Esophagus muscularis mucosa (tissue), 4 donors: Measurements from ENCODE around the gene SUPT6H. TPM values are rescaled to one million over a fixed set of nuclear protein-coding genes. Genes with fewer than 3 reads are reported as not detected.

Experiments
- DNase-seq: peaks from one replicate; pipeline ENCODE4 v3.0.0-alpha.2; 2017; ENCODE audit errors: extremely low spot score
- H3K27ac ChIP-seq, 4 donors: fragments of 200-600 bp; sonication (generic); replicated peaks in 1 of 4; 1 replicate in 3 of 4; 2 replicates in 1 of 4; pipeline ENCODE4 v1.5.1; 2016 to 2019; ENCODE audit warnings: mild to moderate bottlenecking in 1 of 4
- H3K27me3 ChIP-seq, 4 donors: fragments of 200-600 bp; sonication (generic); one replicate each; pipeline versions ENCODE4 v1.5.1 to v1.6.0; 2016 to 2019
- H3K36me3 ChIP-seq, 4 donors: fragments of 200-600 bp; sonication (generic); one replicate each; pipeline ENCODE4 v1.5.1; 2016 to 2019
- H3K4me1 ChIP-seq, 4 donors: fragments of 200-600 bp; sonication (generic); one replicate each; pipeline ENCODE4 v1.5.1; 2016 to 2019
- H3K4me3 ChIP-seq, 4 donors: fragments of 200-600 bp; sonication (generic); 1 replicate in 2 of 4; 2 replicates in 2 of 4; pipeline ENCODE4 v1.5.1; 2016 to 2019; ENCODE audit warnings: mild to moderate bottlenecking in 4 of 4, moderate library complexity in 1 of 4
- H3K9me3 ChIP-seq, 4 donors: fragments of 200-600 bp; sonication (generic); 1 replicate in 3 of 4; 2 replicates in 1 of 4; pipeline ENCODE4 v1.5.1; 2016 to 2019
- CTCF ChIP-seq, 3 experiments: fragments of 200-600 bp in 2 of 3; fragments of 450-650 bp in 1 of 3; sonication (generic) in 2 of 3; IDR thresholded peaks; one replicate each; pipeline ENCODE4 v1.5.1; 2017 to 2019; ENCODE audit warnings: antibody characterized with exemption in 3 of 3, mild to moderate bottlenecking in 2 of 3, moderate library complexity in 1 of 3
- EP300 ChIP-seq: sonication (generic); formaldehyde crosslinking; IDR thresholded peaks from one replicate; pipeline ENCODE4 v1.6.1; 2017; ENCODE audit warnings: antibody characterized with exemption
- POLR2A ChIP-seq: fragments of 450-650 bp; IDR thresholded peaks from one replicate; pipeline ENCODE4 v1.6.1; 2017; ENCODE audit warnings: antibody characterized with exemption, moderate library complexity, mild to moderate bottlenecking, low read depth
- POLR2AphosphoS5 ChIP-seq, 2 donors: sonication (generic); formaldehyde crosslinking; IDR thresholded peaks; one replicate each; pipeline ENCODE4 v1.6.1; 2017; ENCODE audit warnings: antibody characterized with exemption in 2 of 2
- WGBS: methylation state at CpG from one replicate; pipeline ENCODE4 v1.1.5; 2018; 5-methylcytosine and 5-hydroxymethylcytosine counted together
- intact Hi-C: fragments of 100-400 bp; cut with DNase I; formaldehyde crosslinking; loops from one replicate; pipeline ENCODE4 v1.15.1; 2023
- total RNA-seq, 4 donors: library from RNA; depleted of rRNA; stranded (reverse); fragments of >200 nt; gene quantifications; one replicate each; pipeline versions ENCODE4 v1.1.0 to v1.2.1, GENCODE V29; 2016

SUPT6H gene
- total RNA-seq, 4 donors from 2014 or later: 57.3 to 84.4 (median 71.1) TPM

GRCh38 chr17:28615260-28615940 lies 46.6 kb upstream of the SUPT6H start:
- intact Hi-C loops: no loop called here
- H3K4me1 ChIP-seq: no peaks in the 10 kb centered on the region
- TF ChIP-seq POLR2AphosphoS5 (IDR thresholded peaks at IDR 0.05) (no peak), POLR2A (no peak), EP300 (no peak), CTCF (IDR thresholded peaks at IDR 0.05) (no peak)
- H3K36me3 ChIP-seq: peaks cover 61 to 77% (median 70%) of the 10 kb centered on the region in 4 donors
- no peak for DNase-seq
- H3K4me3 ChIP-seq: no peak overlapping the region
- no peaks in the 10 kb centered on the region for H3K27me3 ChIP-seq
- no peak overlapping the region for H3K27ac ChIP-seq
- WGBS: 84% methylated on average over 3 of the region's 4 CpGs
- H3K9me3 ChIP-seq: no peaks in the 10 kb centered on the region

DNA sequence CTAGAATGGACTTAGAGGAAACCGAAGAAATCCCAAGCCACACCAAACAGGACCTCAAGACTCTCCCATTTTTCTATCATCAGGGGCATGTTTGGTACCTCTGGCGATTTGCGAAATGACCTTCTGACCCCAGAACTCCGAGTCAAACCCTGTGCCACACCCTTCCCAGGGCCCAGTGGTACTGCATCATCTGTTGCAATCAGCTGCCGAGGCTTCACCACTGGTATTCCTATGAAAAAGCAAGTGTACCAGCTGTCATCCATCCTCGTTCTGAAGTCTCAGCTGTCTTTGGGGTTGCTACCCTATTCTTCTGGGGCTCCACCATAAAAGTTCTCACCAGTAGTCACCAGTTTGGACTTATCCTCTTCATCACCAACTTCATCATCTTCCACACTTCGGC lies 45.7 kb upstream of the SUPT6H start:
- DNase-seq: no peak
- no peaks in the 10 kb centered on the region for H3K4me1 ChIP-seq
- H3K27me3 ChIP-seq: no peaks in the 10 kb centered on the region
- TF ChIP-seq POLR2AphosphoS5 (IDR thresholded peaks at IDR 0.05) (no peak), POLR2A (no peak), CTCF (IDR thresholded peaks at IDR 0.05) (no peak), EP300 (no peak)
- intact Hi-C loops: no loop called here
- H3K9me3 ChIP-seq: no peaks in the 10 kb centered on the region
- H3K27ac ChIP-seq: no peak overlapping the region
- WGBS: 80% methylated on average over 6 of the region's 7 CpGs
- no peak overlapping the region for H3K4me3 ChIP-seq
- H3K36me3 ChIP-seq: peaks cover 70 to 82% (median 78%) of the 10 kb centered on the region in 4 donors

- WGBS: 88% methylated on average over 3 of the region's 3 CpGs
- DNase-seq: no peak
- H3K27ac ChIP-seq: no peak overlapping the region
- H3K9me3 ChIP-seq: no peaks in the 10 kb centered on the region
- intact Hi-C loops: no loop called here
- H3K27me3 ChIP-seq: no peaks in the 10 kb centered on the region
- peaks cover 91 to 100% (median 99%) of the 10 kb centered on the region in 4 donors for H3K36me3 ChIP-seq
- H3K4me3 ChIP-seq: no peak overlapping the region
- H3K4me1 ChIP-seq: no peaks in the 10 kb centered on the region
- TF ChIP-seq EP300: no peak
- TF ChIP-seq POLR2AphosphoS5 (IDR thresholded peaks at IDR 0.05): no peak
- no peak for TF ChIP-seq CTCF (IDR thresholded peaks at IDR 0.05)
Measured at GRCh38 chr17:28618464-28618863, 43.5 kb upstream of the SUPT6H start.

- intact Hi-C loops: no loop called here
- no peak for TF ChIP-seq CTCF (IDR thresholded peaks at IDR 0.05)
- TF ChIP-seq POLR2A: no peak
- no peak for TF ChIP-seq EP300
- no peak for TF ChIP-seq POLR2AphosphoS5 (IDR thresholded peaks at IDR 0.05)
- peaks cover 93 to 100% (median 96%) of the 10 kb centered on the region in 4 donors for H3K36me3 ChIP-seq
- WGBS: 65% methylated on average over 2 of the region's 2 CpGs
- no peak overlapping the region for H3K4me3 ChIP-seq
- DNase-seq: no peak
- H3K4me1 ChIP-seq: no peaks in the 10 kb centered on the region
- H3K27me3 ChIP-seq: no peaks in the 10 kb centered on the region
- H3K27ac ChIP-seq: no peak overlapping the region
- no peaks in the 10 kb centered on the region for H3K9me3 ChIP-seq
Measured at GRCh38 chr17:28620010-28620409, 42.0 kb upstream of the SUPT6H start.

DNA sequence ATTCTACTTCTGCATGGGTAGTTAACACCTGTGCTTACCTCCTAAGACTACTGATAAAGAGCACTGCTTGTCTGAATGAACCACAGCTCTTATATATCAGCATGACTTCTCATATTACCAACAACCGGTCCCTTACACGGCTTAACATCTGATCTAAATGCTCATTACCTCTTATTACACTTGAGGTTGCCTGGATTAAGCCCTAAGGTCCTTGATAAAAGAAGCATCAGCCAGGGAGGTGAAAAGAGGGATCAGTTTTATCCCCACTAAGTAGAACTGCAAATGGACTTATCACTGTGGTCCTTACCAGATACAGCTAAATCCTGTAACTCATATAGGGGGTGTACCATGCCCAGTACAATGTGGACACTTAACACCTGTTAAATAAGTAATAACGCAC lies 39.8 kb upstream of the SUPT6H start:
- H3K36me3 ChIP-seq: peaks cover 72 to 97% (median 89%) of the 10 kb centered on the region in 4 donors

More for the DNA sequence above, 39.8 kb upstream of the SUPT6H start:
- no peaks in the 10 kb centered on the region for H3K4me1 ChIP-seq
- H3K9me3 ChIP-seq: no peaks in the 10 kb centered on the region
- H3K27me3 ChIP-seq: no peaks in the 10 kb centered on the region
- intact Hi-C loops: no loop called here
- TF ChIP-seq CTCF (IDR thresholded peaks at IDR 0.05): no peak
- no peak for TF ChIP-seq POLR2AphosphoS5 (IDR thresholded peaks at IDR 0.05)
- TF ChIP-seq POLR2A: no peak
- no peak for TF ChIP-seq EP300
- no peak overlapping the region for H3K27ac ChIP-seq
- DNase-seq: no peak
- no peak overlapping the region for H3K4me3 ChIP-seq
- WGBS: 97% methylated on average over 3 of the region's 3 CpGs
